ENCODE results near the gene SDK2.

Gene SDK2

GRCh38 chr17:73419051-73419450 is 225.2 kb downstream of the SDK2 start:
- no peak for DNase-seq (ENCODE audit: low read depth in 2 of 2)

DNA sequence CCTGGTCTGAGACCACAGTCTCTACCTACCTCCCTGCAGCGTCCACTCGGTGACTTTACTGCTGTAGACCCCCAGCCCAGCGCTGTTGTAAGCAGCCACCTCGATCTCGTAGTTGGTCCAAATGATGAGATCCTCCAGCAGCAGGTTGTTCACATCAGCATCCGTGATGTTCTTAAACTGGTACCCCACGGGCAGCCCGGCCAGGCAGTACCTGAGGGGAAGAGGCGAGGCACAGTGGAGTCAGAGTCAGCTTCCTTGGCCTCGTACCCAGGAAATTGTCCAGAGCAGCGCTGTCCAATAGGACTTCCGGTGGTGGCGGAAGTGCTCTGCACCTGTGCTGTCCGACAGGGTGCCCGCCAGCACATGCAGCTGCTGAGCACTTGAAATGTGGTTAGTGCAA is 228.5 kb downstream of the SDK2 start:
- DNase-seq (ENCODE audit: low read depth in 2 of 2) = no peak

DNA sequence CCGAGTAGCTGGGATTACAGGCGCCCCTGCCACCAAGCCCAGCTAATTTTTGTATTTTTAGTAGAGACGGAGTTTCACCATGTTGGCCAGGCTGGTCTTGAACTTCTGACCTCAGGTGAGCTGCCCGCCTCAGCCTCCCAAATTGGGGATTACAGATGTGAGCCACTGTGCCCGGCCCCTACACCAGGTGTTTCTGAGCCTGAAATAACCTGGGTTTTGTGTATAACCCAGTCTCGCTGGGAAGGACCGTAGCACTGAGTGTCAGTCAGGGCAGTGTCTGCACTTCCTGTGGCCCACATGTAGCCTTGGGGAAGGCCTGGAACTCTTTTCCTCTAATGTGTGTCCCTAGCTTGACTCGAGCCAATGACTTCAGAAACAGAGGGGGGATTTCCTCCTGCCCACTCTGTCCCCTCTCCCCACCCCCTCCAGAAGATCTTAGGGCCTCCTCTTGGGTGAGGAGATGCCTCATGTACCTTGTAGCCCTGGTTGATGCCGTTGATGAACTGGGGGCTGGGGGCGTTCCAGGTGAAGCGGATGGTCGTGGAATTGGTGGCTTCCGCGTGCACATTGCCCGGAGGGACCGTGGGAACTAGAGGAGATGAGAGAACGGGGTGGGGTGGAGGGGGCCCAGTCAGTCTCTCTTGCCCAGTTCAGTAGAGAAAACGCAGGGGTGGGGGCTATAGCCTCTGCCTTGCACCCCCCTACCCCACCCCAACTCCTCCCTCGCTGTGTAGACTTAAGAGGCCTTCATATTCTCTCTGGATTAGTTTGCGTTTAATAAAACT is 229.9 kb downstream of the SDK2 start:
- no peak for DNase-seq (ENCODE audit: low read depth in 2 of 2)

GRCh38 chr17:73412914-73413313 is 231.3 kb downstream of the SDK2 start:
- no peak for DNase-seq (ENCODE audit: low read depth in 2 of 2)

- no peak for DNase-seq (ENCODE audit: low read depth in 2 of 2)
These were observed 232.9 kb downstream of the SDK2 start for GRCh38 chr17:73411313-73411747.

- no peak for DNase-seq (ENCODE audit: low read depth in 2 of 2)
These were observed 233.5 kb downstream of the SDK2 start for GRCh38 chr17:73410586-73411312.

GRCh38 chr17:73404246-73404645 is 240.0 kb downstream of the SDK2 start:
- DNase-seq (ENCODE audit: low read depth in 2 of 2) = no peak

GRCh38 chr17:73402466-73402865 is 241.8 kb downstream of the SDK2 start:
- no peak for DNase-seq (ENCODE audit: low read depth in 2 of 2)

DNA sequence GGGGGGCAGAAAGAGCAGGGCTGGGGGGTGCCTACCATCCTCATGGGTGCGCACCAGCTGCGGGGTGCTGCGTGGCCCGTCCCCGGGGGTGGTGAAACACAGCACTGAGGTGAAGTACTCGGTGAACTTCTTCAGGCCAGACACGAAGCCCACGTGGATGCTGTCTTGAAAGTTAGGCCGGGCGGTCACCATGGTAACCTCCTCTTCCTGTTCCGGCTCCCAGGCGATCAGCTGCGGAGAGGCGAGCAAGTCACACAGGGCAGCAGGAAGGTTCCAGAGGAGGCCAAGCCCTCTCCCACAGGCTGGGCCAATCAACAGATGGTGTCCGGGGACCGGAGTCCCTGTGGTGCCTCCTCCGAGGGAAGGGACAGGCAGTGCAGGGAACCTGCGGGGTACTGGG is 242.3 kb downstream of the SDK2 start:
- DNase-seq (ENCODE audit: low read depth in 2 of 2) = no peak

DNA sequence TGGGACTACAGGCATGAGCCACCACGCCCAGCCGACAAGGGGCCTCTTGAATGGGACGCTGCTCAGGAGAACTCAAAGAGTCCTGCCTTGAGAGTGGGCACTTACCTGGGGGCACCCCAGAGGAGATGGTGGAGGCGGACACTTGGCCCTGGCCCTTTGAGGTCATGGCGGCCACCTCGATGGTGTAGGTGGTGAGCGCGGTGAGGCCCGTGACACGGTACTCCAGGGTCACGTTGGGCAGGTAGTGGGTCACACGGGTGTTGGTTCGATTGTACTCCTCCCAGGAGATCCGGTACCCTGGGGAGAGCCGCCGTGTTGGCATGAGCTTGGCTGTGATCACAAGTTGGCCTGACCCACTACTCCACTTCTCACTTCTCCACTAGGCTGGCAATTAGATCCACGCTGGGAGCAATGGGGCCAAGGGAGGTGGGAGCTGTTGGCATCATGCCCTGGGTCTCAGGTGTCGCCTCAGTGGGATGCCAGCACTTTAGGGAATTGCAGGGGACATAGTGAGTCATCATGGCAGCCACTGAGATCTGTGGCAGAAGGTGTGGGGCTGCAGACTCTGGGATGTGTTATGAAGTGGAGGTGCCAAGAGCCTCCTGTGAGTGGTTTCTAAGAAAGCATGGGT is 243.2 kb downstream of the SDK2 start:
- DNase-seq (ENCODE audit: low read depth in 2 of 2) = no peak

GRCh38 chr17:73399056-73399455 is 245.2 kb downstream of the SDK2 start:
- no peak for DNase-seq (ENCODE audit: low read depth in 2 of 2)

GRCh38 chr17:73397856-73398540 is 246.2 kb downstream of the SDK2 start:
- no peak for DNase-seq (ENCODE audit: low read depth in 2 of 2)

DNA sequence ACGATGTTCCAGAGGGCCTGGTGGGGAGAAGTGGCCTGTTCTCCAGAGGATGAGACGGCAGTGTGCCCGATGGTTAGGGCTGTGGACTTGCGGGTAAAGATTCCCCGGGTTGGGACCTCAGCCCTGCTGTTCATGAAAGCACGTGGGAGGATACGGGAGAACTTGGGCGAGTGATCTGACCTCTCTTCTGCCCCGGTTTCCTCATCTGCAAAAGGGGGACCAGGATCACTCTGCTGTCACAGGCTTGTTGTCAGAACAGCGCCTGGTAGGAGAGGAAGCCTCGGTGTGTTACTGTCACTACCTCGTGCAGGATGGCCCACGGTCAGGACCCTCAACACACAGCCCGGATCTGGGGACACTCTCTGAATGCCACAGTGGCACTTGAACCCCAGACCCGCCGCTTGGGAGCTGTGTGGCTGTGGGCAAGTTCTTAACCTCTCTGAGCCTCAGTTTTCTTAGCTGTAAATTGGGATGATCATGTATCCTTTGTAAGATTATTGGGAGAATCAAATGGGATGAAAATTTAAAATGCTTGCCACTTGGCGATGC is 246.9 kb downstream of the SDK2 start:
- no peak for DNase-seq (ENCODE audit: low read depth in 2 of 2)

DNA sequence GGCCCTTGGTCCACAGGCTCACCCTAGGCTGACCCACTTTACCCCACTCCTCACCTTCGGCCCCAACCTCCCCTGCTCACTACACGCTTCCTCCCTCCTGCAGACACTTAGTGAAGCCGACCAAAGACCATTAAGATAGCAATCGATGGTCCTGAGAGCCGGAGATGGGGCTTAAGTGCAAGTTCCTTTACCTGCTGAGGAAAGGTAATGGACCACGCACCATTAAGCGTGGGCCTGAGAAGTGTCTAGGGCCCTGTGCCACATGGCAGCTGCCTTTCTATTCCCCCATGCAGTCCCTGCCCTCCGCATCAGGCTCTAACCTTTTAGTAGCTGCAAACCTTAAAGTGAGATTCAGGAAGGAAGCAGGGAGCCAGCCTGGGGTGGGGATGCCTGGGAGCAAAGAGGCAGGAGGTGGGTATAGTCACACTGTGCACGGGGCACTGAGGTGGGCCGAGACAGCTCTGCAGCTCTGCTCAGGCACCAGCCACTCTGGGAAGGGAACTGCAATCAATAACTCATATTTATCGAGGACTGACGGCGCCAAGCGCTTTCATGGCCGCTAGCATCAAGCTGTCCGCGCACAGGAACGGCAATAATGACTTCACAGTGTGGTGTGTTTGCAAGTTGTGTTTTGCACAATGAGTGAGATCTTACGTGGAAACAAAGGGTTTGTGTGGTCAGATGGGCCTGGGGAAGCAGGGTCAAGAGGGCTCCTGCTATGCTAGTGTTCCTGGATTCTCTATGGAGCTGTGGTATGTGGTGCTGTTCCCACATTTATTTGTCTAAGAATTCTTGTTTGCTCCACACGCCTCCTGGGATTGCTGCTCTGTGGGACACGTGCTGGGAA is 247.6 kb downstream of the SDK2 start:
- DNase-seq (ENCODE audit: low read depth in 2 of 2) = no peak

DNA sequence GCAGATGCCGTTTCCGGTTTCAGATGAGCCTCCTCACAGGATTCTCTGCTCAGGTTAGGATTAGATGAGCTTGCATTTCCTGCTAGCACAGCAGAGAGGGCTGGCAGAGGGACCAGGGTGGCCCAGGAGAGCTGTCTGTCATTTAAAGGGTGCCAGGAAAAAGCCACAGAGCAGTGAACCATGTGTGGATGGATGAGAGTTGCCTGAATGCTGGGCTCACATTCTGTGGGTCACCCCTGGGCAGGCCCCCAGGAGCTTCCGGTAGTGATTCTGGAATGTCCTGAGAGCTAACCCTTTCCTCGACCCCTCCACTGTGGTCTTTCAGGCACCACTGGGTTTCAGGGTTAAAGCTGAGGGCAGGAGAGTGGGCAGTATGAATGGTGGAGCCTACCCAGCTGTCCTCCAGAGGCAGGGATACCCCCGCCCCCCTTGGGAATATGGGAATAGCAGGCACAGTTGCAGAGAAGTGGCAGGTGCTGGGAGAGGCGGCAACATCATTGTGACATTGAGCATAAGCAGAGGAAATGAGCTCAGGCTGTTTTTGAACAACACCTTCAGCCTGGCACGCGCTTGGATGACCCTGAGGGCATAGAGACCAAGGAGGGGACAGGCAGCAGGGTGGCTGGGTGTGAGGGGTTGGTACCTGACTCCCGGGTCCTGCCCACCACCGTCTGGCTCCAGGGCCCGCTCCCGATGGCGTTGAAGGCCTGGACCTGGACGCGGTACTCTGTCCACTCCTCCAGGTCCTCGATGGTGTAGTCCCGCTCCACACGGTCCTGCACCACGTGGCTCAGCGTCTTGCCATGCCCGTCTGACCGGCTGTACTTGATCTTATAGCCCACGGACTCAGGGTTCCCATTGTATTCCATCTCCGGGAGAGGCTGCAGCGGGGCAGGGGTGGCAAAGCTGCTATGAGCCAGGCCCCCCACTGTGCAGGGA is 249.5 kb downstream of the SDK2 start:
- no peak for DNase-seq (ENCODE audit: low read depth in 2 of 2)

DNA sequence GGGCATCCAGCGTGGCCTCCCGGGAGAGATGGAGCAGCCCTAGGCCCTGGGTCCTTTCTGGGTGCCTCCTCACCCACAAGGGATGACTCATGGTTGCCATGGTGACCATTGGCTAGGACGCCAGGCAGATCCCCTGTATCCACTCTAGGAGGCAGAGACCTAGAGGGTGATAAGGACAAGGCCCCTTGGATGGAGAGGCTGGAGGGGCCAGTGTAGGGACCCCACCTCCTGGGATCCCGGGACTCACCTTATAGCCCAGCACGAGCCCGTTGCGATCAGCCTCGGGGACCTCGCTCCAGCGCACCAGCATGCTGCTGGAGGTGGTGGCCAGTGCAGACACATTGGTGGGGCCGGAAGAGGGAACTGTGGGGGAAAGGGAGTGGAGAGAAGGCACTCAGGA is 250.3 kb downstream of the SDK2 start:
- no peak for DNase-seq (ENCODE audit: low read depth in 2 of 2)

DNA sequence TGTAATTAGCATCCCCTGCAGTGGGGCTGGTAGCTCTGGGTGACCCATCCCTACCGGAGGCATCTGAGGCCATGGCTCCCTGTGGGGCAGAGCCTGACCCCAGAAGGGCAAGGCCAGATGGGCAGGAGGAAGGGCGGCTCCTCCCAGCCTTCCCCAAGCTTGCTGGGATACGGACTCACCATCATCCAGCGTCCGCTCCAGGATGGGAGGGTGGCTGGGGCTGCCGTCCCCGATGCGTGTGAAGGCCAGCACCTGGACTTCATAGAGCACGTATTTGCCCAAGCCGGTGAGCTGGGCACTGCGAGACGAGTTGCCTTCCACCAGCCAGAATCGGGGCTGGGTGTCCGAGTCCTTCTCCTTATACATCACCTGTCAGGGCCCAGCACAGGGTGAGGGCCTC is 250.9 kb downstream of the SDK2 start:
- no peak for DNase-seq (ENCODE audit: low read depth in 2 of 2)

DNA sequence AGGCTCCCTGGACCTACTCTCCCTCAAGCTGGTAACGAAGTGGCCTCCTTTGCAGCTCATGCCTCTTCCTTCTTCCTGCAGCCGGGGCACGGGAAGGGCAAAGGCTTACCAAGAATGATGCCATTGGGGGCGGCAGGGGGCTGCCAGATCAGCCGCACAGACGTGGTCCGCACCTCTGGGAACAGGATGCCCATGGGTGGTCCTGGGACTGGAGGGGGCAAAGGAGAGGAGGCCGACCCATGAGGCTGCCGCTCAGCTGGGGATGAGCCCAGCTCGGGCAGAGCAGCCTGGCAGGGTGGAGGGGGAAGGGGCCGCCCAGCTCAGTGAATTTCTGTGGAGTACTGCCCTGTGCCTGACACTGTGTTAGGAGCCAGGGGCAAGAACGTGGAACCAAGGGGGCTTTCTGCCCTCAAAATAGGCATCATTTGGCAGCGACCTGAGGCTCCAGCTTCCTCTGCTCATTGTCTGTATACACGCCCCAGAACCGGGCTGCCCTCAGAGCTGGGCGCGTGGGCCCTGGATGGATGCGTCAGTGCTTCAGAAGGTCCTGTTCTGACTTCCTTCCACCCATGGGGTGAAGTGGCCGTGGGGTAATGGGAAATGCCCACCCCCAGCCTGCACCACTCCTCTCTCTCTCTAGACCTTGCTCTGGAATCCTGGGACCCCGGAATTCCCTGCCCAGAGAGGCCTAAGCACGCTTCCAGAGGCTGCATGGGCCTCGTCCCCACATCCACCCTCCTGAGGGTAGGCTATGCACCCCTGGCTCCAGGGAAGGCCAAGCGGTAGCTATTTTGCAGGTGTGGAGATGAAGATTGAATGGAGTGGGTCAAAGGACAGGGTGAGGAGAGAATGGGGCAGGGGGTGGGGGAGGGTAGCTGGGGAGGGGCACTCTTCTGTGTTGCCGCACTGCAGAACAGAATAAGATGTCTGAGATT is 252.6 kb downstream of the SDK2 start:
- no peak for DNase-seq (ENCODE audit: low read depth in 2 of 2)

GRCh38 chr17:73390851-73391250 is 253.4 kb downstream of the SDK2 start:
- no peak for DNase-seq (ENCODE audit: low read depth in 2 of 2)

All from stimulated activated CD8-positive, alpha-beta memory T cell treated with anti-CD3 and anti-CD28 coated beads, Interleukin-2, amount 100 ng/mL, for 48 hours (primary cell).